ENCODE results near the gene TGFB1. TPM values are rescaled to one million over a fixed set of nuclear protein-coding genes. Genes with fewer than 3 reads are reported as not detected.

TGFB1 gene
- total RNA-seq, 1 experiment from 2014 or later = 54.6 TPM

DNA sequence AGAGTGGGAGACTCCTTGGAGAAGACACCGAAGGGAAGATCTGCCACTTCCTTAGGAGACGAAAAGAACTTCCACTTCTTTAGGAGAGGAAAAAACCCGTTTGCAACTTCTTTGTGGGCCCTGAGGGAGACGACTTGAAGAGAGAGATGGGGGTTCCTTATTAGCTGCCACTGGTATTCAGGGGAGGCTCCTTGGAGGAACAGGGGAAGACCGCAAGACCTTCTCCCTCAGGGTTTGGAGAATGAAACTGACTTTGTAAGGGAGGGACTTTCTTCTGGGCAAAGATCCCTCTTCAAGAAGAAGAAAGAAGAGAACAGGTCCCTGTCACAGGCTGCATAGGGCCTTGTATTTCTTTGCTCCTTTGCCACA is 44.3 kb upstream of the TGFB1 start:
- RAD21 ChIA-PET (ENCODE audit: low non-redundant PET in 1 of 2, low total read pairs in 2 of 2, uncharacterized antibody in 2 of 2, unreplicated experiment in 2 of 2) = no interaction called here
- Histone ChIP-seq H3K27ac (ENCODE audit: low read depth, low read length) (peak overlapping the region; percentile 65), H2AFZ (ENCODE audit: low read depth, low read length, poor library complexity, severe bottlenecking) (no peak overlapping the region), H3K27me3 (ENCODE audit: insufficient read depth, low read length) (no peaks in the 10 kb centered on the region), H3K36me3 (ENCODE audit: control insufficient read depth in 1 of 2, insufficient read depth in 2 of 2, low read length in 2 of 2) (no peaks in the 10 kb centered on the region), H3K4me2 (ENCODE audit: low read length) (peak overlapping the region; percentile 83), H3K79me2 (ENCODE audit: insufficient read depth, low read length) (peaks cover 42% of the 10 kb centered on the region), H3K4me3 (replicated peaks in 1 of 2; ENCODE audit: low read depth in 1 of 2, low read length in 2 of 2) (peak overlapping the region; percentile 60 to 93), H3K9me2 (ENCODE audit: insufficient read depth) (no peaks in the 10 kb centered on the region), H3K9ac (ENCODE audit: low read length) (peak overlapping the region; percentile 92), H3K4me1 (ENCODE audit: control insufficient read depth in 1 of 2, insufficient read depth in 2 of 2, low read length in 2 of 2) (peaks cover 12 to 21% of the 10 kb centered on the region in 2 experiments), H3K9me3 (ENCODE audit: control insufficient read depth in 1 of 2, insufficient read depth in 1 of 2, low read depth in 1 of 2, low read length in 2 of 2) (no peaks in the 10 kb centered on the region), H4K20me1 (ENCODE audit: insufficient read depth) (no peaks in the 10 kb centered on the region)
- DNase-seq (ENCODE audit: low read depth, low spot score) (no peak), ATAC-seq (0 out of 2 replicates have a peak, but pooled peaks have one; percentile 2)
- intact Hi-C loops (cut with micrococcal nuclease) = no loop called here
- TF ChIP-seq YY1 (IDR thresholded peaks at IDR 0.05; ENCODE audit: extremely low read depth, insufficient replicate concordance, low read depth, low read length) = no peak
- TF ChIP-seq POLR2AphosphoS5 (IDR thresholded peaks at IDR 0.05; ENCODE audit: low read depth, low read length) = no peak
- no peak for TF ChIP-seq CTCF (IDR thresholded peaks at IDR 0.05 in 2 of 3, conservative IDR thresholded peaks at IDR 0.05 in 1 of 3; ENCODE audit: borderline replicate concordance in 1 of 3, insufficient read depth in 1 of 3, low read depth in 2 of 3, low read length in 2 of 3)
- TF ChIP-seq RAD21 (IDR thresholded peaks at IDR 0.05; ENCODE audit: low read depth) = no peak
- no peak for TF ChIP-seq SRF (IDR thresholded peaks at IDR 0.05; ENCODE audit: low read depth)
- TF ChIP-seq EGR1 (IDR thresholded peaks at IDR 0.05; ENCODE audit: low read depth) = no peak
- no peak for TF ChIP-seq SIN3A (IDR thresholded peaks at IDR 0.05; ENCODE audit: low read depth)
- TF ChIP-seq, protein P1, sequence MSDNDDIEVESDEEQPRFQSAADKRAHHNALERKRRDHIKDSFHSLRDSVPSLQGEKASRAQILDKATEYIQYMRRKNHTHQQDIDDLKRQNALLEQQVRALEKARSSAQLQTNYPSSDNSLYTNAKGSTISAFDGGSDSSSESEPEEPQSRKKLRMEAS (IDR thresholded peaks at IDR 0.05) = no peak
- no peak for TF ChIP-seq POLR2A (IDR thresholded peaks at IDR 0.05; ENCODE audit: borderline replicate concordance, extremely low read depth, insufficient read depth, insufficient read length)
- TF ChIP-seq CBX3 (IDR thresholded peaks at IDR 0.05; ENCODE audit: low read depth) = no peak
- TF ChIP-seq EZH2phosphoT487 (IDR thresholded peaks at IDR 0.05; ENCODE audit: borderline replicate concordance) = no peak
- no peak for TF ChIP-seq FOSL1 (IDR thresholded peaks at IDR 0.05; ENCODE audit: low read depth)
- TF ChIP-seq, protein P2, sequence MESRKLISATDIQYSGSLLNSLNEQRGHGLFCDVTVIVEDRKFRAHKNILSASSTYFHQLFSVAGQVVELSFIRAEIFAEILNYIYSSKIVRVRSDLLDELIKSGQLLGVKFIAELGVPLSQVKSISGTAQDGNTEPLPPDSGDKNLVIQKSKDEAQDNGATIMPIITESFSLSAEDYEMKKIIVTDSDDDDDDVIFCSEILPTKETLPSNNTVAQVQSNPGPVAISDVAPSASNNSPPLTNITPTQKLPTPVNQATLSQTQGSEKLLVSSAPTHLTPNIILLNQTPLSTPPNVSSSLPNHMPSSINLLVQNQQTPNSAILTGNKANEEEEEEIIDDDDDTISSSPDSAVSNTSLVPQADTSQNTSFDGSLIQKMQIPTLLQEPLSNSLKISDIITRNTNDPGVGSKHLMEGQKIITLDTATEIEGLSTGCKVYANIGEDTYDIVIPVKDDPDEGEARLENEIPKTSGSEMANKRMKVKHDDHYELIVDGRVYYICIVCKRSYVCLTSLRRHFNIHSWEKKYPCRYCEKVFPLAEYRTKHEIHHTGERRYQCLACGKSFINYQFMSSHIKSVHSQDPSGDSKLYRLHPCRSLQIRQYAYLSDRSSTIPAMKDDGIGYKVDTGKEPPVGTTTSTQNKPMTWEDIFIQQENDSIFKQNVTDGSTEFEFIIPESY (IDR thresholded peaks at IDR 0.05; ENCODE audit: extremely low read depth, insufficient replicate concordance, low read length) = no peak
- no peak for TF ChIP-seq JUND (IDR thresholded peaks at IDR 0.05)
- TF ChIP-seq CEBPB (IDR thresholded peaks at IDR 0.05; ENCODE audit: low read depth) = no peak
- no peak for TF ChIP-seq SP1 (IDR thresholded peaks at IDR 0.05; ENCODE audit: low read depth)
- TF ChIP-seq, protein P3, sequence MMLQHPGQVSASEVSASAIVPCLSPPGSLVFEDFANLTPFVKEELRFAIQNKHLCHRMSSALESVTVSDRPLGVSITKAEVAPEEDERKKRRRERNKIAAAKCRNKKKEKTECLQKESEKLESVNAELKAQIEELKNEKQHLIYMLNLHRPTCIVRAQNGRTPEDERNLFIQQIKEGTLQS (IDR thresholded peaks at IDR 0.05) = no peak
- no peak for TF ChIP-seq ELF1 (IDR thresholded peaks at IDR 0.05; ENCODE audit: borderline replicate concordance, low read depth)
- BruUV-seq (replicated peaks) = no TSS peak
- CTCF ChIA-PET = no interaction called here
- POLR2A ChIA-PET = no interaction called here
